Upper lobe of left lung (tissue), 6 donors: ENCODE measurements around the gene DHX40. TPM values are rescaled to one million over a fixed set of nuclear protein-coding genes. Genes with fewer than 3 reads are reported as not detected.
"Not testable (repeated sequence)": the region's sequence is repeated elsewhere in the genome, so short reads cannot be mapped to it uniquely, and the experiment has no call there.

Experiments
- ATAC-seq, 2 donors: fragments of 200-7000 bp; cut with Tn5 transposase; one replicate each; pipeline ENCODE4 v1.9.1; 2022; ENCODE audit warnings: mild to moderate bottlenecking in 2 of 2, moderate library complexity in 2 of 2; ENCODE audit not compliant: low FRiP score in 2 of 2
- DNase-seq, 2 donors: peaks; one replicate each; pipeline ENCODE4 v3.0.0-alpha.2; 2019 to 2020
- H3K27ac ChIP-seq, 4 donors: fragments of 200-600 bp; sonication (generic); one replicate each; pipeline ENCODE4 v1.5.1; 2016 to 2019
- H3K27me3 ChIP-seq, 4 donors: fragments of 200-600 bp; sonication (generic); one replicate each; pipeline ENCODE4 v1.5.1; 2017 to 2019
- H3K36me3 ChIP-seq, 4 donors: fragments of 200-600 bp; sonication (generic); one replicate each; pipeline ENCODE4 v1.5.1; 2016 to 2019
- H3K4me1 ChIP-seq, 4 donors: fragments of 200-600 bp; sonication (generic); one replicate each; pipeline ENCODE4 v1.5.1; 2018 to 2019
- H3K4me3 ChIP-seq, 4 donors: fragments of 200-600 bp; sonication (generic); one replicate each; pipeline ENCODE4 v1.5.1; 2017 to 2019; ENCODE audit warnings: mild to moderate bottlenecking in 2 of 4, moderate library complexity in 1 of 4
- H3K9me3 ChIP-seq, 4 donors: fragments of 200-600 bp; sonication (generic); one replicate each; pipeline ENCODE4 v1.5.1; 2018 to 2019
- CTCF ChIP-seq, 6 experiments: fragments of 450-650 bp in 4 of 6; fragments of 200-600 bp in 2 of 6; sonication (generic) in 2 of 6; IDR thresholded peaks; one replicate each; pipeline ENCODE4 v1.5.1; 2016 to 2019; ENCODE audit warnings: antibody characterized with exemption in 6 of 6
- EP300 ChIP-seq, 4 donors: sonication (generic); formaldehyde crosslinking; IDR thresholded peaks; one replicate each; pipeline ENCODE4 v1.5.1; 2017; ENCODE audit warnings: antibody characterized with exemption in 4 of 4, control low read depth in 2 of 4
- POLR2A ChIP-seq, 4 donors: fragments of 450-650 bp; IDR thresholded peaks; one replicate each; pipeline ENCODE4 v1.5.1; 2016 to 2017; ENCODE audit warnings: antibody characterized with exemption in 4 of 4, mild to moderate bottlenecking in 2 of 4
- POLR2AphosphoS5 ChIP-seq, 2 donors: sonication (generic); formaldehyde crosslinking; IDR thresholded peaks; one replicate each; pipeline ENCODE4 v1.5.1; 2017; ENCODE audit warnings: antibody characterized with exemption in 2 of 2
- WGBS, 2 donors: methylation state at CpG; one replicate each; pipeline ENCODE4 v1.1.5; 2017 to 2018; 5-methylcytosine and 5-hydroxymethylcytosine counted together
- small RNA-seq, 4 donors: library from RNA; depleted of rRNA; stranded (forward); fragments of <200 nt; gene quantifications; one replicate each; pipeline ENCODE3, GENCODE V24; 2016
- total RNA-seq, 6 donors: library from RNA; depleted of rRNA in 4 of 6; stranded (reverse); fragments of >200 nt in 4 of 6; gene quantifications; one replicate each; pipeline versions ENCODE4 v1.1.0 to v1.2.1, GENCODE V29; 2016 to 2021
- donor health status: DM: no; HTN: no; CAD: no; lungs with moderate emphysema.
- donor health status: DM: no; HTN: yes; CAD: no; lungs with severe emphysema.

Gene DHX40
- total RNA-seq, 6 donors from 2014 or later: 11.8 to 63.2 (median 21.0) TPM

- DNase-seq (no peak), ATAC-seq (no peak)
- Histone ChIP-seq H3K4me3 (no peak overlapping the region), H3K4me1 (no peaks in the 10 kb centered on the region), H3K27ac (no peak overlapping the region), H3K36me3 (peaks cover 27 to 97% (median 66%) of the 10 kb centered on the region in 4 donors), H3K9me3 (no peaks in the 10 kb centered on the region), H3K27me3 (no peaks in the 10 kb centered on the region)
- WGBS, 2 donors: 96% methylated on average over 1 of the region's 1 CpG
- no peak for TF ChIP-seq CTCF (IDR thresholded peaks at IDR 0.05)
- no peak for TF ChIP-seq POLR2AphosphoS5 (IDR thresholded peaks at IDR 0.05)
- no peak for TF ChIP-seq POLR2A (IDR thresholded peaks at IDR 0.05)
- TF ChIP-seq EP300 (IDR thresholded peaks at IDR 0.05): no peak
Measured at GRCh38 chr17:59650642-59651041, 85.2 kb downstream of the DHX40 start.

GRCh38 chr17:59651346-59651745, 85.9 kb downstream of the DHX40 start:
- no peak overlapping the region for H3K27ac ChIP-seq
- no peaks in the 10 kb centered on the region for H3K4me1 ChIP-seq
- H3K4me3 ChIP-seq: no peak overlapping the region
- no peaks in the 10 kb centered on the region for H3K9me3 ChIP-seq
- no peak for DNase-seq
- TF ChIP-seq CTCF (IDR thresholded peaks at IDR 0.05) (no peak), POLR2AphosphoS5 (IDR thresholded peaks at IDR 0.05) (no peak), POLR2A (IDR thresholded peaks at IDR 0.05) (no peak), EP300 (IDR thresholded peaks at IDR 0.05) (no peak)
- no peaks in the 10 kb centered on the region for H3K27me3 ChIP-seq
- H3K36me3 ChIP-seq: peaks cover 29 to 97% (median 68%) of the 10 kb centered on the region in 4 donors
- no peak for ATAC-seq

- DNase-seq: no peak
- no peak overlapping the region for H3K27ac ChIP-seq
- TF ChIP-seq POLR2A (IDR thresholded peaks at IDR 0.05) (no peak), EP300 (IDR thresholded peaks at IDR 0.05) (no peak), POLR2AphosphoS5 (IDR thresholded peaks at IDR 0.05) (no peak), CTCF (IDR thresholded peaks at IDR 0.05) (no peak)
- peaks cover 37 to 97% (median 73%) of the 10 kb centered on the region in 4 donors for H3K36me3 ChIP-seq
- 90 to 92% methylated on average over 2 of the region's 2 CpGs for WGBS, 2 donors
- no peaks in the 10 kb centered on the region for H3K9me3 ChIP-seq
- H3K4me1 ChIP-seq: no peaks in the 10 kb centered on the region
- ATAC-seq: no peak
- H3K4me3 ChIP-seq: no peak overlapping the region
- no peaks in the 10 kb centered on the region for H3K27me3 ChIP-seq
Measured at GRCh38 chr17:59652119-59652518, 86.7 kb downstream of the DHX40 start.

- 86% methylated on average over 7 of the region's 7 CpGs for WGBS, 2 donors
- not testable (repeated sequence) for H3K9me3 ChIP-seq, DNase-seq, H3K27me3 ChIP-seq, H3K4me3 ChIP-seq, H3K27ac ChIP-seq, H3K4me1 ChIP-seq, ATAC-seq
- H3K36me3 ChIP-seq: peaks cover 37 to 100% (median 75%) of the 10 kb centered on the region in 4 donors
Measured at GRCh38 chr17:59656624-59657023, 91.2 kb downstream of the DHX40 start.

Small RNA genes lying within 50 kb of the gene (small RNA-seq; reads per million reads assigned to genes)
- 0 to 0.14 (median 0.12) reads per million in 4 donors for gene RNU4-13P

Other genes starting within 250 kb of the DHX40 start
- 10 to 100 TPM; 17.5 to 38.8 (median 26.8) TPM for gene YPEL2, start 234.0 kb upstream of the DHX40 start, total RNA-seq
- 100 to 1,000 TPM; 113 to 266 (median 192) TPM for gene CLTC, start 54.3 kb downstream of the DHX40 start, total RNA-seq
- 10 to 100 TPM; 13.7 to 38.5 (median 22.0) TPM for gene PTRH2, start 141.8 kb downstream of the DHX40 start, total RNA-seq
- gene VMP1, start 142.0 kb downstream of the DHX40 start, total RNA-seq: 100 to 1,000 TPM; 124 to 246 (median 181) TPM